Caco-2 (cell line): ENCODE data around the gene TLN1. TPM values are rescaled to one million over a fixed set of nuclear protein-coding genes. Genes with fewer than 3 reads are reported as not detected.
A peak's percentile ranks its signal among the peaks of the same experiment; 100 is the strongest.

ENCODE experiments used
- BruUV-seq: library from RNA; stranded (reverse); fragments of 400-500 nt; replicated peaks from 2 replicates; lab custom pipeline; 2021; lab: Mats Ljungman, UMichigan
- CTCF ChIA-PET: fragments of 300-600 bp; sonication (Branson Sonifier 250); formaldehyde crosslinking; loops from one replicate; lab custom pipeline; 2022; ENCODE audit warnings: antibody characterized with exemption; lab: Charles Lee
- POLR2A ChIA-PET: fragments of 300-600 bp; sonication (Branson Sonifier 250); formaldehyde crosslinking; loops from one replicate; lab custom pipeline; 2022; ENCODE audit warnings: antibody characterized with exemption; lab: Charles Lee
- DNase-seq, 2 experiments: peaks; one replicate each; pipeline versions ENCODE4 v3.0.0 to v3.0.0-alpha.2; 2020 to 2022
- H3K27me3 ChIP-seq: replicated peaks from 2 replicates; pipeline ENCODE4 v1.6.0; 2011; ENCODE audit warnings: low read length; ENCODE audit not compliant: control insufficient read depth, insufficient read depth
- H3K36me3 ChIP-seq: 2 replicates; pipeline ENCODE4 v1.5.1; 2011; ENCODE audit warnings: low read length; ENCODE audit not compliant: control insufficient read depth, insufficient read depth
- H3K4me1 ChIP-seq: fragments of 250-450 bp; sonication (Bioruptor Pico); 2 replicates; pipeline ENCODE4 v1.5.1; 2020; ENCODE audit warnings: mild to moderate bottlenecking
- H3K4me3 ChIP-seq: 2 replicates; pipeline ENCODE4 v1.5.1; 2011; ENCODE audit warnings: low read depth, mild to moderate bottlenecking, control low read depth, low read length
- H3K9me3 ChIP-seq: fragments of 250-450 bp; sonication (Bioruptor Pico); 2 replicates; pipeline ENCODE4 v1.5.1; 2020; ENCODE audit warnings: mild to moderate bottlenecking, moderate library complexity
- H3K27ac Mint-ChIP-seq: one replicate; pipeline ENCODE4 v1.8.0; 2022; ENCODE audit warnings: mixed read lengths; ENCODE audit not compliant: unreplicated experiment
- H3K27me3 Mint-ChIP-seq: one replicate; pipeline ENCODE4 v1.8.0; 2022; ENCODE audit warnings: mixed read lengths; ENCODE audit not compliant: insufficient read depth, unreplicated experiment
- H3K36me3 Mint-ChIP-seq: one replicate; pipeline ENCODE4 v1.8.0; 2022; ENCODE audit warnings: mild to moderate bottlenecking, mixed read lengths; ENCODE audit not compliant: insufficient read depth, unreplicated experiment
- H3K4me1 Mint-ChIP-seq: one replicate; pipeline ENCODE4 v1.8.0; 2022; ENCODE audit warnings: low read depth, mixed read lengths; ENCODE audit not compliant: unreplicated experiment
- H3K4me3 Mint-ChIP-seq: one replicate; pipeline ENCODE4 v1.8.0; 2022; ENCODE audit warnings: mild to moderate bottlenecking, moderate library complexity, mixed read lengths; ENCODE audit not compliant: unreplicated experiment
- H3K9me3 Mint-ChIP-seq: one replicate; pipeline ENCODE4 v1.8.0; 2022; ENCODE audit warnings: mixed read lengths; ENCODE audit not compliant: unreplicated experiment
- CTCF ChIP-seq, 2 experiments: fragments of 200-600 bp in 1 of 2; IDR thresholded peaks; 1 replicate in 1 of 2; 2 replicates in 1 of 2; pipeline versions ENCODE4 v1.5.1 to v1.8.0; 2011 to 2022; ENCODE audit warnings: antibody characterized with exemption in 1 of 2, control low read depth in 1 of 2, inconsistent platforms in 1 of 2, low read depth in 1 of 2, low read length in 1 of 2, mild to moderate bottlenecking in 1 of 2, moderate library complexity in 1 of 2; ENCODE audit not compliant: insufficient read depth in 1 of 2, severe bottlenecking in 1 of 2, unreplicated experiment in 1 of 2
- intact Hi-C: fragments of 100-400 bp; cut with micrococcal nuclease; formaldehyde crosslinking; loops from one replicate; pipeline ENCODE4 v1.10.0; 2022; ENCODE audit not compliant: unreplicated experiment
- total RNA-seq: library from RNA; stranded (reverse); gene quantifications from 2 replicates; pipeline ENCODE4 v1.2.3, GENCODE V29; 2022

The TLN1 gene
- total RNA-seq, 1 experiment from 2014 or later, result 147 TPM

GRCh38 chr9:35736201-35736633, 4.2 kb upstream of the TLN1 start:
- H3K27me3 Mint-ChIP-seq, result no peaks in the 10 kb centered on the region
- Histone ChIP-seq H3K36me3 (no peaks in the 10 kb centered on the region; the same call in 1 of the 2 replicates), H3K4me3 (no peak overlapping the region), H3K27me3 (no peaks in the 10 kb centered on the region), H3K4me1 (peaks cover 6% of the 10 kb centered on the region; the same call in 1 of the 2 replicates), H3K9me3 (no peaks in the 10 kb centered on the region)
- H3K9me3 Mint-ChIP-seq, result no peaks in the 10 kb centered on the region
- H3K36me3 Mint-ChIP-seq, result peaks cover 85% of the 10 kb centered on the region
- BruUV-seq, result no TSS peak
- peak; percentile 79 to 94 for TF ChIP-seq CTCF (IDR thresholded peaks at IDR 0.05; ENCODE audit: insufficient read depth in 1 of 2, low read depth in 1 of 2, low read length in 1 of 2, severe bottlenecking in 1 of 2, unreplicated experiment in 1 of 2)
- intact Hi-C loops, result loop anchor here (1.0 to 10.0 kb wide), 5 partner anchors 10 to 621 kb away; partner anchors contain the start of gene ATOSB
- POLR2A ChIA-PET, result interaction anchor here (0.5 to 1.2 kb wide), 3 partner anchors 9 to 78 kb away, joined by 3 to 16 read pairs (median 11); partner anchors contain the start of genes CCDC107, GBA2, RGP1 and RMRP
- peak; percentile 85 to 88 for DNase-seq
- no peak overlapping the region for H3K4me3 Mint-ChIP-seq
- H3K27ac Mint-ChIP-seq, result no peak overlapping the region
- no peaks in the 10 kb centered on the region for H3K4me1 Mint-ChIP-seq
- CTCF ChIA-PET, result interaction anchor here (0.9 to 1.6 kb wide), 10 partner anchors 9 to 90 kb away, joined by 3 to 21 read pairs (median 4); partner anchors contain the start of genes GBA2, HINT2, MSMP and RGP1

DNA sequence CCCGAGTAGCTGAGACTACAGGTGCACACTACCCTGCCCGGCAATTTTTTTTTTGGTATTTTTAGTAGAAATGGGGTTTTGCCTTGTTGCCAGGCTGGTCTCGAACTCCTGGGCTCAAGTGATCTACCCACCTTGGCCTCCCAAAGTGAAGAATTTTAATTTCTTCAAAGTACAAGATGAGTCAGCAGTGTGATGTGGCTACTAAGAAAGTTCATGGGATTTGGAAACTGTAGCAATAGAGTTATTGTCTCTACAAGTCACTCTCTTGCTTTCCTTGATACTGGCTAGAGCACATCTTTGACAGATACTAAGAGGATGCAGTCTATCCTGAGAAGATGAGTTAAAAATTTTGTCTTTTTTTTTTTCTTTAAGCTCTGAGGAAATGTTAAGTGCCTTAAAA, 2.1 kb upstream of the TLN1 start:
- no TSS peak for BruUV-seq
- CTCF ChIA-PET, result no interaction called here
- Mint-ChIP-seq H3K9me3 (no peaks in the 10 kb centered on the region), H3K4me3 (no peak overlapping the region), H3K4me1 (no peaks in the 10 kb centered on the region), H3K27me3 (no peaks in the 10 kb centered on the region), H3K36me3 (peaks cover 66% of the 10 kb centered on the region), H3K27ac (no peak overlapping the region)
- POLR2A ChIA-PET, result interaction anchor here (0.6 kb wide), 1 partner anchor 16 kb away, joined by 3 read pairs; no protein-coding TSS in a partner anchor
- Histone ChIP-seq H3K36me3 (peaks cover 1% of the 10 kb centered on the region), H3K4me3 (no peak overlapping the region), H3K27me3 (no peaks in the 10 kb centered on the region), H3K9me3 (no peaks in the 10 kb centered on the region), H3K4me1 (peaks cover 27% of the 10 kb centered on the region)
- no peak for TF ChIP-seq CTCF (IDR thresholded peaks at IDR 0.05; ENCODE audit: insufficient read depth in 1 of 2, low read depth in 1 of 2, low read length in 1 of 2, severe bottlenecking in 1 of 2, unreplicated experiment in 1 of 2)
- intact Hi-C loops, result loop anchor here (10.0 kb wide), 2 partner anchors 249 to 619 kb away; partner anchors contain the start of gene ATOSB
- no peak for DNase-seq

DNA sequence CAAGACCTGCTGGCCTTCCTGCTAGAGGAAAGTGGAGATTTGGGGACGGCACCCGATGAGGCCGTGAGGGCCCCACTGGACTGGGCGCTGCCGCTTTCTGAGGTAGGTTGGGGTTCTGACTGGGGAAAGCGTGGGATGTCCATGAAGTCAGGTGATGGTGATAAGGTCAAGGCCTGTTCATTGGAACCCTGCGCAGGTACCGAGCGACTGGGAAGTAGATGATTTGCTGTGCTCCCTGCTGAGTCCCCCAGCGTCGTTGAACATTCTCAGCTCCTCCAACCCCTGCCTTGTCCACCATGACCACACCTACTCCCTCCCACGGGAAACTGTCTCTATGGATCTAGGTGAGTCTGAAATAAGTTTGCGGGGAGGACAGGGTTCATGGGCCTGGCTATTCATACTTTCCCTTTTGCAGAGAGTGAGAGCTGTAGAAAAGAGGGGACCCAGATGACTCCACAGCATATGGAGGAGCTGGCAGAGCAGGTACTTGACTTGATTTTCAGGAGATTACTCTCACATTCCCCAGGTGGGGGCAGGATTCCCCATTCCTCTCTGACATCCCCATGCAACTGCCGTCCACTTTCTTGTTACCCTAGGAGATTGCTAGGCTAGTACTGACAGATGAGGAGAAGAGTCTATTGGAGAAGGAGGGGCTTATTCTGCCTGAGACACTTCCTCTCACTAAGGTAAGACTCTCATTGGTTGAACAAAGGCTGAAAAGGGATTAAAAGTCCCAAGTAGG, 976 bp upstream of the TLN1 start:
- peak; percentile 75 to 81 for DNase-seq

More for the DNA sequence above, 976 bp upstream of the TLN1 start:
- BruUV-seq, result TSS peak; percentile 51
- intact Hi-C loops, result loop anchor here (1.0 to 10.0 kb wide), 9 partner anchors 16 to 618 kb away; partner anchors contain the start of genes ATOSB, GBA2, HINT2 and RGP1
- ChIA-PET CTCF (interaction anchor here (0.7 to 2.8 kb wide), 11 partner anchors 14 to 259 kb away, joined by 3 to 19 read pairs (median 6); partner anchors contain the start of genes ARHGEF39, CCDC107, GBA2 and RGP1), POLR2A (interaction anchor here (0.6 to 3.1 kb wide), 9 partner anchors 8 to 785 kb away, joined by 5 to 41 read pairs (median 6); partner anchors contain the start of genes ARHGEF39, CCDC107, GBA2 and RGP1)
- H3K9me3 ChIP-seq, result no peaks in the 10 kb centered on the region
- peak overlapping the region; percentile 83 for H3K4me3 ChIP-seq
- no peaks in the 10 kb centered on the region for H3K27me3 Mint-ChIP-seq
- H3K4me3 Mint-ChIP-seq, result no peak overlapping the region
- peak in 1 of 2 experiments; percentile 24 for TF ChIP-seq CTCF (IDR thresholded peaks at IDR 0.05; ENCODE audit: insufficient read depth in 1 of 2, low read depth in 1 of 2, low read length in 1 of 2, severe bottlenecking in 1 of 2, unreplicated experiment in 1 of 2)
- H3K36me3 Mint-ChIP-seq, result peaks cover 55% of the 10 kb centered on the region
- peaks cover 1% of the 10 kb centered on the region for H3K36me3 ChIP-seq
- H3K4me1 Mint-ChIP-seq, result no peaks in the 10 kb centered on the region
- H3K9me3 Mint-ChIP-seq, result no peaks in the 10 kb centered on the region
- no peak overlapping the region for H3K27ac Mint-ChIP-seq
- peaks cover 34% of the 10 kb centered on the region for H3K4me1 ChIP-seq
- no peaks in the 10 kb centered on the region for H3K27me3 ChIP-seq
